Stimulated activated CD4-positive, alpha-beta T cell treated with anti-CD3 and anti-CD28 coated beads, Interleukin-4, amount 100 ng/mL, for 48 hours (primary cell): ENCODE results near the gene KRTAP10-2.

Experiments used
- DNase-seq, 2 donors: peaks; one replicate each; pipeline ENCODE4 v3.0.0-alpha.2; 2020; ENCODE audit warnings: low read depth in 2 of 2

KRTAP10-2 gene

DNA sequence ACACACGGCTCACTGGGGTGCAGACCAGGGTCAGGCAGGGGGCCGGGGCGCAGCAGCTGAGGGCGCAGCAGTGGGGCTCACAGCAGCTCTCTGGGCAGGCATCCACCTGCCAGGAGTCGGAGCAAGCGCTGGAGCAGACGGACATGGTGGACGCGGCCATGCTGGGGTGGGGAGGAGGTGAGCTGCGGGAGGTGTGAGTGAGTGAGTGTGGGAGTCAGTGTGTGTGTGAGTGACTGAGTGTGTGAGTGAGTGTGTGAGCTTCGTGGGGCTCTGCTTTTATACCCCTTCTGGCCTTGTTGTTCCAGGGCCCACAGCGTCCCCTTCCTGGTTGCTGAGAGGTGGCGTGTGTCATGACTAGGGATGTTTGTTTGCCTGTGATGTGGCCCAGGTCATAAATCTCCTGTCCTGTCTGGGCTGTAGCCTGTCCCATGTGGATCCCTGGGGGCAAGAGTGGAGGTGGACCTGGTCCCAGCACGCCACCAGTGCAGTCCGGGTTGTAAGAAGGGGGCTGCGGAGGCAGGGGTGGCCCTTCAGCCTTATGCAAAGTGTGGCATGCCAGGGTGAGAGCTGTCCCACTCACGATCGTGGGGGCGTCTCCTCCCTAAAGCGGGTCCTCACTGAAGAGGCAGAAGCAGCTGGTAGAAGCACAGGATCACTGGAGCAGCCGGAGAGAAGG, 11.2 kb downstream of the KRTAP10-2 start, which contains the start of gene KRTAP10-1:
TSS of gene KRTAP10-1 (minus strand) at position 205 of the 676 bp plus-strand sequence. CDS start at position 160, 45 bp downstream.
- DNase-seq, result no peak

- DNase-seq, result no peak
Observed at GRCh38 chr21:44539046-44539445, 12.3 kb downstream of the KRTAP10-2 start.

GRCh38 chr21:44537930-44538911, 13.1 kb downstream of the KRTAP10-2 start:
- DNase-seq, result no peak

DNA sequence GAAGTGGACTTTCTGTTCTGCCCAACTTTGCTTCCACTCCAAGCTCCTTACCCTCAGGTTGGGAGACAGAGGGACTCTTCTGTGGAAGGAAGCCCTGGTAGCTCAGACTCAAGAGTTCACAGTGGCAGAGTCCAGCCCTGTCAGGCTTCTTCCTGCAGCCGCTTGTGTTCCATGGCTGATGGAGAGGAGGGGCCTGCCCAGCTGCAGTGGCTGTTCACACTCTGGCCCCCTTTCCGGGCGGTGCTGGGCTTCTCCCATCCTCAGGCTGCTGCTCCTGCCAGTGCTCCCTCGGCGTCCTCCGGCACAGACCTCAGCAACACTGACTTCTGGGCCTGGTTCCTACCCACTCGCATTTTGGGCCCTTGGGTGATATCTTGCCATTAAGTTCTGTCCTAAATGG, 15.3 kb downstream of the KRTAP10-2 start:
- no peak for DNase-seq

GRCh38 chr21:44534688-44535087, 16.6 kb downstream of the KRTAP10-2 start:
- DNase-seq, result no peak

GRCh38 chr21:44533891-44534627, 17.2 kb downstream of the KRTAP10-2 start:
- DNase-seq, result no peak

DNA sequence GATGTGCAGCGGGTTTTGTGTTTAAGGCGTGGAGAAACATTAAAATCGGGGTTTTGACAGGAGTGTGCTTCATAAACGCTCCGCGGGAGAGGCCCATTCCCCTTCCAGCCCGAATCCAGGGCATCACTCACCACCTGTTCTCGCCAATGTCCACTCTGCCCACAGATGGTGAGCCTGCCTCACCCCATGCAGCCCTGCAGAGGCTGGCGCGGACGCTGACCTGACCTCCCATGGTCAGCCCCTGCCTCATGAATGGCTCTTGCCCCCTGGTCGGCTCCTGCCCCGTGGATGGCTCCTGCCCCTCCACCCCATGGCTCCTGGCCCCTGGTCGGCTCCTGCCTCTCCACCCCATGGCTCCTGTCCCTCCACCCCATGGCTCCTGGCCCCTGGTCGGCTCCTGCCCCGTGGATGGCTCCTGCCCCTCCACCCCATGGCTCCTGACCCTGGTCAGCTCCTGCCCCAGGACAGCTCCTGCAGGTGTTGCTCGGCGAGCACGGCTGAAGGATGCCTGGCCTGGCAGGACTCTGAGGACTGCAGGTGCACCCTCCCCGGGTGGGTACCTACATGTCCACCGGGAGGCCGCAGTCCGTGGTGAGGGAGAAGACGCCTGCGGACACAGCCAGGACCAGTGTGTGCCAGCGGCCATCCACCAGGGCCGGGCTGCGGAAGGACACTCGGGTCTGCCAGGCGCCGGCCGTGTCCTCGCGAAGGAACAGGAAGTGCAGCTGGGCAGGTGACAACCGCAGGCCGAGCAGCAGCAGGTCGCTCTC, 18.0 kb downstream of the KRTAP10-2 start:
- DNase-seq, result no peak

GRCh38 chr21:44532712-44533111, 18.6 kb downstream of the KRTAP10-2 start:
- DNase-seq, result no peak

DNA sequence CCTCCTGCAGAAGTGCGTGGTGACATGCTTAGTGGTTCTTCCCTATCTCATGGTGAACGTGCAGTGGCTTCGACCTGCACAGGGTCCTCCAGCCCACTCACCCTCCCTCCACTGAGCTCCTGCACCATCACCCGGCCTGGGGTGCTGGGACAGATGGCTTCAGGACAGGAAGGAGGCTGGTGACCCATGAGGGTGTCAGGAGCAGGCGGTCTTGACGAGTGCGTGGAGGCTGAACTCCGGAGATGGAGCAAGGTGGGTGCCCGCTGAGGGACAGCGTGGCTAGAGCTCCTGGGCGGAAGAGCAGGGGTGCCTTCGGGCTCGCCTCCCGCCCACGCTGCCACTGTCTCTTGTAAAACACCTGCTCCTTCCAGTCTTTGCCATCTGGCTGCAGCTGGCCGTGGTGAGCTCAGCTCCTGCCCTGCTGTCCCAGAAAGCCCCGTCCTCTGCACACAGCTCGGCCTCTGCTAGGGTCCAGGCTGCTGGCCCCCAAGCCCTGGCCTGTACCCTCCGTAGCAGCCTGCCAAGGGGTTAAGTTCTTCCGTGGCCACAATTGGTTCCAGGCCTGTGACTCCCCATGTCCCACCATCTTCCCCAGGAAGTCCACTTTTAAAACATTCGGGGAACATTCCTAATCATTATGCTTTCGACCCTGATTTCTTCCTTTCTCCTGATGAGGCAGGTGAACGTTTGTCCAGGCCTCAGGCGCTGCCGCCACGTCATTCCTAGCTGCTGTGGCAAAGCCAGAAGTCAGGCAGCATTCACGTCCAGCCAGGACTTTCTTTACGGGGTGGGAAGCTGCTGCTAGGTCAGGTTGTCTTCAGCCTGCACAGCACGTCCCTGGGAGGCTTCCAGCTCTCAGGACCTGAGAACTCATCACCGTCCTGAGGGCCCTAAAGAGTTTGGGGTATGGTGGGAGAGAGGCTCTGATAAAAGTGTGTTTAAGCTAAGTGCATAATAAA, 19.4 kb downstream of the KRTAP10-2 start:
- DNase-seq, result no peak

GRCh38 chr21:44530903-44531605, 20.3 kb downstream of the KRTAP10-2 start:
- DNase-seq, result no peak

DNA sequence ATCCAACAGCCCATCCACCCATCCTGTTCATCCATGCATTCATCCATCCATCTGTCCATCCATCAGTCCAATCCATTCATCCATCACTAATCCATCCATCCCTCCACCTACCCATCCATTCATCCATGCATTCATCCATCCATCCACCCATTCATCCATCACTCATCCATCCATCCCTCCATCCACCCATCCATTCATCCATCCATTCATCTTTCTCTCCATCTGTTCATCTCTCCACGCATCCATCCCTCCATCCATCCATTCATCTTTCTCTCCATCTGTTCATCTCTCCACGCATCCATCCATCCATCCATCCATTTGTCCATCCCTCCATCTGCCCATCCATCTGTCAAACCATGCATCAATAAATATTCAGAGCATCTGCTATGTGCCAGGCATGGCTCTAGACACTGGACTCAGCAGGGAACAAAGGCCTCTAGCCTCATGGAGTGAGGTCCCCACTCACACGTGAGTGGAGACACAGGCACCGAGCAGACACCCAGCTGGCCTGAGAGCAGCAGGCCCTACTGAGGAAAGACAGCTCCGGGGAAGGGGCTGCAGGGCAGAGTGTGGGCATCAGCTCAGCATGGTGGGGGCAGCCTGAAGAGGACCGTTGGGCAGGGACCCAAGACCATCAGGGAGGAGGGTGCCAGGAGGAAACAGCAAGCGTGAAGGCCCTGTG, 20.9 kb downstream of the KRTAP10-2 start:
- no peak for DNase-seq

GRCh38 chr21:44529503-44530125, 21.7 kb downstream of the KRTAP10-2 start:
- DNase-seq, result no peak

DNA sequence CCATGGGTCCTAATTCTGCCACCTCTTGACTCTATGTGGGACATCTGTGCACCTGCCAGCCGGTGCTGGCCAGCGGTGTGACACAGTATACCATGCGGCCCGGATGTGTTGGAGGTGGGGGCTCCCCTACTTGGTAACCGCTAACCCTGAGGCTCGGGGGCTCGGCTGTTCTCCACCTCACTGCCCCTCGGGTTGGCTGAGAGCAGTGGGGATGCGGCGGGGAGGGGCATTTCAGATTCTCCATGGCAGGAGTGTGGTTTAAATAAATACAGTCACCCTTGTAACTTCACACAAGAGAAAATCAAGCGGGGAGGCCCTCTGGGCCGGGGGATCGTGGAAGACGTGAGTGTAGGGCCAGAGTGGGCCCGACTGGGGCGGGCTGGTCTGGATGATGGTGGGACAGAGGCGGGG, 22.3 kb downstream of the KRTAP10-2 start:
- no peak for DNase-seq

DNA sequence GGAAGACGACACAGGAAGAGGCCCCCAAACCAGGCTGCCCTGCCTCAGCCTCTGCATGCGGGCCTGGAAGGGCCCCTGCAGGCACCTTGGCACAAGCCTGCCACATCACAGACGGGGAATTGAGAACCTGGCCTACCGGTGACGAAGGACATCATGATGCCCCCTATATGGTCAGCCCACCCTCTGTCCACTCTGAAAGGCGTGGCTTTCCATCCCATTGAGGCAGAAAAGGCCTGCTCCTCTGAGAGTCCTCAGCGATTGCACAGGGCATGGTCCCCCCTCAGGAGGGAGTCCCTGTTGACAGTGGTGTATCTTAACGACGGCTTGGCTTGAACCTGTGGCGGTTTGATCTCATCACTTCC, 22.7 kb downstream of the KRTAP10-2 start:
- DNase-seq, result no peak

- DNase-seq, result no peak
Observed at GRCh38 chr21:44527983-44528633, 23.2 kb downstream of the KRTAP10-2 start.

GRCh38 chr21:44527156-44527982, 23.9 kb downstream of the KRTAP10-2 start:
- no peak for DNase-seq
